Fibroblast of upper back skin (primary cell): ENCODE data around the gene ZNF860.

Source experiments
- DNase-seq: peaks from one replicate; pipeline ENCODE4 v3.0.0-alpha.2; 2013

ZNF860 gene

GRCh38 chr3:31981206-31982181 lies at the start of gene ZNF860, which contains the start of gene OSBPL10:
ZNF860 (plus strand) TSS chr3:31981750; CDS start chr3:31989080, 7,330 bp downstream.
OSBPL10 (minus strand) TSS chr3:31981262; CDS start chr3:31981179, 83 bp downstream.
- peak; percentile 95 for DNase-seq

DNA sequence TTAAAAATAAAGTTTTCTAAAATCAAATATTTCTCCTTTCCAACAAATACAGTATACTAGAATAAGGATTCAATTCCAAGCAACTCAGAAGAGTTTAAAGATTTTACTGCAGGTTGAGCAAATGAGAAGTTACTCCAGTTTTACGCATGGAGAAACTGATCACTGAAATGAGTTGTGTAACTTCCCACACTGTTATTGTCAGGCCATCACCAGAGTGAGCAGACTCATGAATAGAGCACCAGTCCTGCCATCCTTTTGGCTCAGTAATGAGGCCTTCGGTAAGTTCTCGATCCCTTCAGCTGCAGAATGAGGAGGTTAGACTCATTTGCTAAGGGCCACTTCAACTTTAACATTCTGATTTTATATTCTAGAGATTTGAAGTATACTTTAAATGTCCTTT lies 48.6 kb upstream of the ZNF860 start:
- DNase-seq, result no peak

- DNase-seq, result no peak
Measured at GRCh38 chr3:31934018-31934417, 47.5 kb upstream of the ZNF860 start.

- DNase-seq, result no peak
Measured at GRCh38 chr3:31934866-31935265, 46.7 kb upstream of the ZNF860 start.

DNA sequence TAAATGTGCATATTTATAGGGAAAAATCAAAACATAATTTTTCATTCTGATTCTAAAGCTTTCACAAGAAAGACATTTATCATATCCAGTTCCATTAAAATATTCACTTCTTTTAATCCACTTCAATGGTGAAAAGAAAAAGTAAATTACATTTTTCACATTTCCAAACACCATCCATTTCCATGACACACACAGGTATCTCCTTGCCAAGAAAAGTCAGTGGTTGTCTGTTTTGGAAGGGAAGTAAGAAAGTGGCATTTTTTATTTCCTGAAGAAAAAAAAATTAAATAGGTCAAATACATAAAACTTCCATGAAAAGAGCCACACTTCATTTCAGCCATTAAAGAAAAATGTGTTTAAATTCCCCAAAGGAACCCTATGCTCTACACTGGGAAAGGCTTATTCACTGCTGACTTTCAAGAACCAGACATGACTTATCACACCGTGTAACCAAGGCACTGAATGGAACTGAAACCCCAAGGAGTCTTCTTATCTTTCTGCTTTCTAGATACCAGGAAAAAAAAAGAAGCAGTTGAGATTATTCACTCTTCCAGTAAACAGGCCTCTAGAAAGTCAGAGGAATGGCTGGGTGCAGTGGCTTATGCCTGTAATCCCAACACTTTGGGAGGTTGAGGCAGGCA lies 45.0 kb upstream of the ZNF860 start:
- DNase-seq, result peak; percentile 69

GRCh38 chr3:31937225-31937624 lies 44.3 kb upstream of the ZNF860 start:
- peak; percentile 27 for DNase-seq

- no peak for DNase-seq
Measured at GRCh38 chr3:31942446-31942845, 39.1 kb upstream of the ZNF860 start.

DNA sequence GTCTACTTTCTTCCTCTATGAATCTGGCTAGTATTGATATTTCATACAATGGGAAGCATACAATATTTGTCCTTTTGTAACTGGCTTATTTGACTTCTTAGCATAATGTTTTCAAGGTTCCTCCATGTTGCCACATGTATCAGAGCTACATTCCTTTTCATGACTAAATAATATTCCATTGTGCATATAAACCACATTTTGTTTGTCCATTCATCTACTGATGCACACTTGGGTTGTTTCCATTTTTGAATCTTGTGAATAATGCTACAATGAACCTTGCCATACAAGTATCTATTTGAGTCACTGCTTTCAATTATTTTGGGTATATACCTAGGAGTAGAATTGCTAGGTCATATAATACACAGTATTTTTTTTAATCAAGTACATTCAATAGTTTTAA lies 38.5 kb upstream of the ZNF860 start:
- no peak for DNase-seq

DNA sequence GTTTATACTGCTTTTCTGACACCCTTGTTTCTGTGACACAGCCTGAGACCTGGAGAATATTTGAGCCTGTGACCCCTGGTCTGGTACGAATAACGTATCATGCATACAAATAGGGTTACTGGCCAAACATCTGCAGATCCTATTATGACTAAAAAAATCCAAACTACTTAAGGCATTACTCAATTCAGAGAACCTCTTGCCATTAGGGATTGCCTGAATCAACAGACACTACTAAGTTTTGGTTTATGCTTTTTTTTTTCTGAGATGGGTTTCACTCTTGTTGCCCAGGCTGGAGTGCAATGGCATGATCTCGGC lies 35.9 kb upstream of the ZNF860 start:
- peak; percentile 52 for DNase-seq

DNA sequence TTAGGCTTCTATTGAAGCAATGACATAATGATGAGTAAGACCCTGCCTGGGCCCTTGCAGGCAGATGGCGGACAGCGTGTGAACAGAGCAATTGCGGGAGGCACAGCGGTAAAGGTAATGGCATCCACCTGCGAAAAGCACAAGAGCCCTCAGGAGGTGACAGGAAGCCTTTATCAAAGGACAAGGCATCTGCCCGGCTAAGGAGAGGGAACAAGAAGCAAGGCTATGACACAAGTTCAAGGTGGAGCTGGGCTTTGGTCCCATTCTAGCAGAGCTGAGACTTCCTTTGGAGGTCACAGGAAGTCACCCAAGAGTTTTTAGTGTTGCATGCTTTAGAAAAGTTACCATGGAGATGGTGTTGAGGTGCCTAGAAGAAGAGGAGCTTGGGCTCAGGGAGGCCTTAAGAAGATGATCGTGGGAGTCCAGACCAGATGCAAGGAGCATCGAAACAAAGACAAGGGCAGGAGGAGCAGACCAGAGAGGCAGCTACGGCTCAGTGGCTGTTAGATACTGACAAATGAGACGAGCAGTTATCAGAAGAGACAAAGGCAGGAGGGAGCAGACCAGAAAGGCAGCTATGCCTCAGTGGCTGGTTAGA lies 35.0 kb upstream of the ZNF860 start:
- DNase-seq, result no peak

DNA sequence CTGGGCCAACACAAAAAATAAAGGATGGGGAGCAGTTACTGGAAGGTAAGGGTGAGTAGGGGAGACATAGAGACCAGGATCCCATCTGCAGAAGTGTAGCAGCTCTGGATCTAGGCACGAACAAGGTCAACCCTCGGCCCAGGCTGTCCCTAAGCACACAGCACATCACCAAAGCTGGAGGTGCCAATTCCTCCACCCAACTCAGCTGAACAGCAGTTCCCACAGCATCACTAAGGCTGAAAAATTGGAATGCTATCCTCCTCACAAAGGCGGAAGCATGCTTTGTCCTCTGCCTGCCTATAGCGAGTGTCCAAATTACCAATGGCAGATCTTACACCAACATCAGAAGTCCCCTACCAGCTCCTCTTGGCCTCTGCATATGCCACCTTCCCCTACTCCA lies 34.4 kb upstream of the ZNF860 start:
- no peak for DNase-seq

DNA sequence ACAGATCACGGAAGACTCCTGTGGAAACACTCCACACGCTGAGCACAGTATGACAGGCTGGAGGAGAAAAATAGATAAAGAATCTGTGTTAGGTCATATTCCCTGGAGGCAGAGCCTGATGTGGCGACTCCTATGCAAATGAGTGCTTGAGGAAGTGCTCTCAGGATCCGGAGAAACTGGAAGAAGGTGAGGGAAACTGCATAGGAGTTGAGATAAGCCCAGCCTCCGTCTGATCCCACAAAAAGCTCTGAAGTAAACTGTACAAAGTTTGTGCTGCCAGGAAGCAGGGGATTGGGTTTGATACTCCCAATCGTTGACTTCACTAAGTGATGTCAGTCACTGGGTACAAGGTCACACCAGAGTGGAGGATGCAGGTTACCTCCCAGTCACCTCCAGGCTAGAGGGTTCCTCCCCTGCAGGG lies 33.9 kb upstream of the ZNF860 start:
- no peak for DNase-seq

- no peak for DNase-seq
Measured at GRCh38 chr3:31948280-31948679, 33.3 kb upstream of the ZNF860 start.

- DNase-seq, result no peak
Measured at GRCh38 chr3:31952205-31952604, 29.3 kb upstream of the ZNF860 start.

DNA sequence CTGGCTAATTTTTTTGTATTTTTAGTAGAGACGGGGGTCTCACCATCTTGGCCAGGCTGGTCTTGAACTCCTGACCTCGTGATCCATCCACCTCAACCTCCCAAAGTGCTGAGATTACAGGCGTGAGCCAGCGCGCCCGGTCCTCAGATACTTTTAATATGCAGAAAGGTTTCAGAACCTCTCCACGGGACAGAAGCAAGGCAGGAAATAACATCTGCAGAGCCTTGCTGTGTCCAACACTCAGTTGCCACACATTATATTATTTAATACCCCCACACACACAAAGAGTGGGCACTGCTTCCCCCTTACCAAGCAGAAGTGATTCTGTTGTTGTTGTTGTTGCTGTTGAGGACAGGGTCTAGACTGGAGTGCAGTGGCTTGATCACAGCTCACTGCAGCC lies 28.5 kb upstream of the ZNF860 start:
- DNase-seq, result no peak

DNA sequence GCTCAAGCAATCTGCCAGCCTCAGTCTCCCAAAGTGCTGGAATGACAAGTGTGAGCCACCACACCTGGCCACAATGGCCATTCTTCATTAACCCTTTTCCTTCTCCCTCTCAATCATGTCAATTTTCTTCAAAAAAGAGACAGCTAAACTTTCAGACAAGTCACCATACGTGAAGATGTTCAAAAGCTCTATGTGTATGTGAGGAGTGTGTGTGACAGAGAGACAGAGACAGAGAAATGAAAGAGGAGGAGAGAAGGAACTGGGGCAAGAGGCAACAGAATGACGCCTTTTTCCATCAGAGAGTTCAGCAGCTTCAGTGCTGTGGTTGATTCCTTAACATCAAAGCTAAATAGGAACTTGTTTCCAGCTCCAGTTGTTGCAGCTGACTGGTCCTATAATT lies 27.9 kb upstream of the ZNF860 start:
- no peak for DNase-seq

GRCh38 chr3:31955581-31955980 lies 26.0 kb upstream of the ZNF860 start:
- no peak for DNase-seq

GRCh38 chr3:31957106-31957505 lies 24.4 kb upstream of the ZNF860 start:
- peak; percentile 44 for DNase-seq

- DNase-seq, result no peak
Measured at GRCh38 chr3:31958701-31959152, 22.8 kb upstream of the ZNF860 start.

GRCh38 chr3:31959251-31959650 lies 22.3 kb upstream of the ZNF860 start:
- DNase-seq, result no peak

DNA sequence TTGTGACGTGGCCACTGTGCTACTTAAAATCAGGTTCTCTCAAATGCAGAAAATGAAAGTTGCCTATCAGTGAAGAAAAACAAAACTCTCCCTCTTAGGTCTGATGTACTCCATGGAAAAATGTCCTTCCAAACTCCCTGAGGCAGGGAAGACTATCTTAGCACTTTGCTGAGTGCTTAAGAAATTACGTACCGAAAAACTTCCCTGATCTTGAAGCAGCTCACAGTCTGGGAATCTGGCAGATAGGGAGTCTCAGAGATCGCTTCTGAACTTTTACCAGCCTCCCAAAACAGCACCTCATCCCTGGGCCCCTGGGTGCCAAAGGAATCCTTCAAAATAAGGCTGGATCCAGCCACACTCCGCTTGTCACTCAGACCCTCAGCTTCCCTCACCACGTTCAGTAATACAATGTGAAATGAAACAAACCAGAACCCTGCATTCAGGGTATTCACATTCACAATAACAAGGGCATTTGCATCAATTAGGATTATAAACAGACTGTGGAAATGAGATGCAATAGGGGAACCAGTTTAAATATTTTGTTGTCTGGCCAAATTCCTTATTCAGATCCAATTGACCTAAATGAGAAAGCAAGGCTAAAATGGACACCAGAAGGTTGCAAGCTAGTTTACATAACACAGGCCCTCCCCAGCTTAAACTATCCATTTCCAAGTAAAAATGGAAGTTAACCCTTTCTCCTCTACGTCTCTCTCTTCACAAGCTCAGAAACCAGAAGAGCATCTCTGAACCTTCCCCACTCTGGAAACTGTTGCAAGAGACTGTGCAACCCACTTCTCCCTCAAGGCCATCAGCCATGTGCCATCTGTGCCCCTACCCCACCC lies 21.4 kb upstream of the ZNF860 start:
- peak; percentile 19 for DNase-seq

GRCh38 chr3:31960793-31961431 lies 20.6 kb upstream of the ZNF860 start:
- peak; percentile 60 for DNase-seq
